K562 (cell line): Measurements from ENCODE around the gene FRMD4A. TPM values are rescaled to one million over a fixed set of nuclear protein-coding genes. Genes with fewer than 3 reads are reported as not detected.
A peak's percentile ranks its signal among the peaks of the same experiment; 100 is the strongest.

ENCODE experiments used
- ATAC-seq: fragments of 200-7000 bp; cut with Tn5 transposase; 3 replicates; pipeline ENCODE4 v1.9.1; 2020; ENCODE audit warnings: moderate library complexity
- BruUV-seq: library from RNA; stranded (reverse); fragments of 400-500 nt; replicated peaks from 2 replicates; lab custom pipeline; 2021; lab: Mats Ljungman, UMichigan
- CTCF ChIA-PET: fragments of 300-600 bp; formaldehyde crosslinking; extraction: SDS; loops from one replicate; lab custom pipeline; 2021; ENCODE audit warnings: low intra/inter-chr PET ratio; lab: Yijun Ruan, JAX
- POLR2A ChIA-PET: fragments of 300-600, 350-650 bp; sonication (Branson Sonifier 250); formaldehyde crosslinking; extraction: SDS; loops from one replicate; lab custom pipeline; 2021; ENCODE audit warnings: antibody characterized with exemption, inconsistent platforms; lab: Yijun Ruan, JAX
- DNase-seq, 4 experiments: peaks; one replicate each; pipeline versions ENCODE4 v3.0.0 to v3.0.0-alpha.2; 2011 to 2018; ENCODE audit warnings: low spot score in 3 of 4, mixed read lengths in 3 of 4; ENCODE audit errors: extremely low read depth in 1 of 4
- FAIRE-seq: peaks from 2 replicates; lab custom pipeline; 2011; peaks lifted over from hg19 to GRCh38; lab: Jason Lieb, UNC
- H2AFZ ChIP-seq: 2 replicates; pipeline ENCODE4 v1.6.0; 2011; ENCODE audit warnings: low read depth, low read length, control low read depth, inconsistent platforms
- H3K27ac ChIP-seq: fragments of 200-600 bp; 3 replicates; pipeline ENCODE4 v1.8.0; 2011; ENCODE audit warnings: low read depth, mild to moderate bottlenecking, control low read depth, inconsistent platforms, low read length, moderate library complexity, mixed read lengths; ENCODE audit errors: extremely low read depth
- H3K27me3 ChIP-seq, 2 experiments: fragments of 300-600 bp in 1 of 2; 2 replicates in 1 of 2; 3 replicates in 1 of 2; pipeline versions ENCODE4 v1.6.0 to v1.8.0; 2011; ENCODE audit warnings: inconsistent platforms in 2 of 2, low read length in 2 of 2, mild to moderate bottlenecking in 1 of 2, mixed read lengths in 1 of 2, moderate library complexity in 1 of 2; ENCODE audit not compliant: control insufficient read depth in 2 of 2, insufficient read depth in 2 of 2
- H3K36me3 ChIP-seq: fragments of 300-600 bp; 3 replicates; pipeline ENCODE4 v1.8.0; 2011; ENCODE audit warnings: mild to moderate bottlenecking, low read length, inconsistent platforms; ENCODE audit not compliant: control insufficient read depth, insufficient read depth
- H3K4me1 ChIP-seq, 2 experiments: fragments of 200-600 bp in 1 of 2; replicated peaks in 1 of 2; 2 replicates in 1 of 2; 3 replicates in 1 of 2; pipeline versions ENCODE4 v1.5.1 to v1.8.0; 2011; ENCODE audit warnings: inconsistent platforms in 2 of 2, low read length in 2 of 2, mild to moderate bottlenecking in 1 of 2, mixed read lengths in 1 of 2, moderate library complexity in 1 of 2; ENCODE audit not compliant: control insufficient read depth in 2 of 2, insufficient read depth in 2 of 2
- H3K4me2 ChIP-seq: 2 replicates; pipeline ENCODE4 v1.6.1; 2011; ENCODE audit warnings: low read length, control low read depth, inconsistent platforms, mixed read lengths; ENCODE audit not compliant: insufficient read depth
- H3K4me3 ChIP-seq: fragments of 200-600 bp; sonication (generic), shearing (Covaris generic); 2 replicates; pipeline ENCODE4 v1.5.1; 2016; ENCODE audit warnings: control low read depth, inconsistent platforms
- H3K79me2 ChIP-seq: fragments of 200-600 bp; 3 replicates; pipeline ENCODE4 v1.8.0; 2011; ENCODE audit warnings: low read length, inconsistent platforms; ENCODE audit not compliant: control insufficient read depth, insufficient read depth
- H3K9ac ChIP-seq, 2 experiments: 2 replicates each; pipeline versions ENCODE4 v1.6.0 to v1.6.1; 2011; ENCODE audit warnings: low read depth in 2 of 2, low read length in 2 of 2, control low read depth in 1 of 2, inconsistent platforms in 1 of 2, mild to moderate bottlenecking in 1 of 2, mixed read lengths in 1 of 2; ENCODE audit not compliant: insufficient read depth in 1 of 2
- H3K9me1 ChIP-seq: one replicate; pipeline ENCODE4 v1.6.0; 2011; ENCODE audit warnings: inconsistent platforms, mild to moderate bottlenecking, low read length, moderate library complexity; ENCODE audit not compliant: control insufficient read depth, insufficient read depth
- H3K9me3 ChIP-seq: replicated peaks from 2 replicates; pipeline ENCODE4 v1.5.1; 2011; ENCODE audit warnings: low read depth, low read length, inconsistent platforms; ENCODE audit not compliant: control insufficient read depth, insufficient read depth
- H4K20me1 ChIP-seq: replicated peaks from 2 replicates; pipeline ENCODE4 v1.6.1; 2011; ENCODE audit warnings: low read length, inconsistent platforms, mixed read lengths; ENCODE audit not compliant: control insufficient read depth, insufficient read depth
- REST ChIP-seq, 2 experiments: fragments of 450-650 bp; formaldehyde crosslinking in 1 of 2; IDR thresholded peaks; 2 replicates each; pipeline versions ENCODE4 v1.4.0 to v1.6.1; 2014 to 2020; ENCODE audit warnings: mild to moderate bottlenecking in 2 of 2, borderline replicate concordance in 1 of 2, low read depth in 1 of 2
- USF1 ChIP-seq: sonication (generic); formaldehyde crosslinking; IDR thresholded peaks from 2 replicates; pipeline ENCODE4 v1.9.0; 2022; ENCODE audit warnings: mild to moderate bottlenecking, missing genetic modification reagents
- ZFPM2 ChIP-seq: fragments of 250-450 bp; sonication (Bioruptor Pico); IDR thresholded peaks from 2 replicates; pipeline ENCODE4 v1.5.1; 2022; ENCODE audit warnings: mild to moderate bottlenecking
- WGBS: fragments of 100-300 bp; shearing (Covaris generic); methylation state at CpG from one replicate; pipeline ENCODE4 v1.1.6; 2016; ENCODE audit warnings: low coverage, mixed read lengths; ENCODE audit not compliant: insufficient coverage; ENCODE audit errors: missing lambda C conversion rate; 5-methylcytosine and 5-hydroxymethylcytosine counted together
- in situ Hi-C: fragments of 300-500 bp; cut with MboI; formaldehyde crosslinking; loops from 4 replicates; pipeline ENCODE4 v1.15.0; 2018; ENCODE audit warnings: inconsistent platforms, mixed read lengths
- intact Hi-C: fragments of 100-400 bp; cut with micrococcal nuclease; formaldehyde crosslinking; loops from 2 replicates; pipeline ENCODE4 v1.14.2; 2022
- polyA plus RNA-seq, 8 experiments: library from polyadenylated mRNA; depleted of rRNA in 4 of 8; stranded (reverse) in 5 of 8; unstranded in 3 of 8; fragments of >200 nt; fragmentation: Nextera tagmentation in 2 of 8; fragmentation: Illumina TruSeq in 1 of 8; extraction: Ambion mirVana in 2 of 8; extraction: Trizol in 1 of 8; gene quantifications; 2 replicates each; pipeline versions ENCODE4 v1.2.1 to v1.2.3, GENCODE V29; 2011 to 2014; ENCODE audit warnings: inconsistent platforms in 1 of 8, missing spikeins in 1 of 8
- total RNA-seq, 7 experiments: library from RNA; depleted of rRNA in 6 of 7; stranded (reverse); fragments of >200 nt in 6 of 7; fragmentation: Illumina TruSeq in 2 of 7; extraction: Trizol in 2 of 7; gene quantifications; 2 replicates each; pipeline versions ENCODE4 v1.2.1 to v1.2.3, GENCODE V29; 2011 to 2021; ENCODE audit warnings: low replicate concordance in 1 of 7

The FRMD4A gene
- total and polyA plus RNA-seq, 9 of the 15 experiments (the other 6 are each of a cell fraction or from before 2014, with no cell fraction given) = 0.80 to 5.2 (median 3.0) TPM

DNA sequence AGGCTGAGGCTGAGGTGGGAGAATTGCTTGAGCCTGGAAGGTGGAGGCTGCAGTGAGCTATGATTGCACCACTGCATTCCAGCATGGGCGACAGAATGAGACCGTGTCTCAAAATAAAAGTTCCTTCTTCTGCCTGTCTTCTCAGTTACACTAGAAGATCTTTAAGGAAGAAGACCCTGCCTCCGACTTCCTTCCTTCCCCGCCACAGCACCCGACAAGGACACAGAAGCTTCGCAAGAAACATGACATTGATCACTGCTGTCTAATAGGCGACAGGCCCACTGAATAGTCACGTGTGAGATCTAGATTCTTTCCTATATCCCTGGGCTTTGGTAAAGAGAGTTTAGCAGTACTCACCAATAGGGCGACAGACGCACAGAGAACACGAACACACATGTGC, 625.8 kb downstream of the FRMD4A start:
- no TSS peak for BruUV-seq
- FAIRE-seq (peak; percentile 23), ATAC-seq (no peak), DNase-seq (no peak)
- intact Hi-C loops (loop anchor here (5.0 kb wide), 1 partner anchor 72 kb away; no protein-coding TSS in a partner anchor), in situ Hi-C loops (no loop called here)
- Histone ChIP-seq H3K4me3 (no peak overlapping the region), H3K9me1 (no peaks in the 10 kb centered on the region), H3K27me3 (no peaks in the 10 kb centered on the region), H3K9me3 (no peaks in the 10 kb centered on the region), H3K4me1 (peaks cover 31 to 36% of the 10 kb centered on the region in 2 experiments; a peak in 3 of 5 replicates), H3K79me2 (peaks cover 15% of the 10 kb centered on the region; the same call in 1 of the 3 replicates), H3K36me3 (peaks cover 7% of the 10 kb centered on the region; the same call in 1 of the 3 replicates), H3K9ac (no peak overlapping the region), H3K4me2 (peak overlapping the region; percentile 91), H2AFZ (peak overlapping the region; percentile 48; the same call in 1 of the 2 replicates), H3K27ac (no peak overlapping the region), H4K20me1 (no peaks in the 10 kb centered on the region; the same call in 1 of the 2 replicates)
- CTCF ChIA-PET = no interaction called here
- TF ChIP-seq ZFPM2 (no peak), USF1 (CRISPR knock-in tag) (peak; percentile 58)
- POLR2A ChIA-PET = interaction anchor here (0.6 to 1.3 kb wide), 3 partner anchors 12 to 375 kb away, joined by 3 read pairs; no protein-coding TSS in a partner anchor
- WGBS = 46% methylated on average over 11 of the region's 11 CpGs

DNA sequence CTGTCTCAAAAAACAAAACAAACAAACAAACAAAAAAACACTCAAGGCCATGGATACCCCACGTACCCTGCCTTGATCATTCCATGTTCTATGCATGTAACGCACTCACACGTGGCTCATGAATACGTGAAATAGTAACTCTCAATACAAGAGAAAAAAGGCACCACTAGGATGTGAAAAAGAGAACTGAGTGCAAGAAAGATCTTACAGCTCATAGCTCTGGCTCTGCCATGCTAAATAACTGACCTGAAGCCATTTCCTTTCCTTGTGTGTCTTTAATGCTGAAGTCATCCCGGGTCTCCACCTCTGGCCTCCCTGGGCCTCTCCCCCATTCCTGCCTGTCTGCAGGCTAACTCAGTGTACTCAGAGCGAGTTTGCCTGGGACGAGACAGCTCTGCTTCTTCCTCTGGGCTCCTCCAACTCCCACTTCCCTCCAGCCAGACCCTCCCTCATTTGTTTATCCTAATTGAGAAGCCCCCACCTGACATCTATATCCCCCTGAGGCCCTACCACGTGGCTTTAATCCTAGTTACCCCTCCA, 626.7 kb downstream of the FRMD4A start:
- in situ Hi-C loops (no loop called here), intact Hi-C loops (no loop called here)
- H3K4me3 ChIP-seq = no peak overlapping the region
- WGBS = 59% methylated on average over 7 of the region's 8 CpGs
- BruUV-seq = no TSS peak
- peaks cover 15% of the 10 kb centered on the region; the same call in 1 of the 3 replicates for H3K79me2 ChIP-seq
- no peaks in the 10 kb centered on the region for H3K27me3 ChIP-seq
- peak overlapping the region in 1 of 2 experiments; percentile 42; a peak in 1 of 4 replicates for H3K9ac ChIP-seq
- POLR2A ChIA-PET = interaction anchor here (0.7 to 1.3 kb wide), 2 partner anchors 20 to 41 kb away, joined by 3 read pairs; no protein-coding TSS in a partner anchor
- no peak for ATAC-seq
- peaks cover 7% of the 10 kb centered on the region; the same call in 1 of the 3 replicates for H3K36me3 ChIP-seq
- no peak for FAIRE-seq
- peak overlapping the region; percentile 48 for H2AFZ ChIP-seq
- DNase-seq = peak in 2 of 4 experiments; percentile 38
- CTCF ChIA-PET = no interaction called here
- peaks cover 31 to 36% of the 10 kb centered on the region in 2 experiments; a peak in 3 of 5 replicates for H3K4me1 ChIP-seq
- no peak overlapping the region; the same call in 1 of the 3 replicates for H3K27ac ChIP-seq
- no peaks in the 10 kb centered on the region for H3K9me1 ChIP-seq
- no peaks in the 10 kb centered on the region; the same call in 1 of the 2 replicates for H4K20me1 ChIP-seq
- H3K4me2 ChIP-seq = peak overlapping the region; percentile 44
- H3K9me3 ChIP-seq = no peaks in the 10 kb centered on the region
- TF ChIP-seq REST (IDR thresholded peaks at IDR 0.05; ENCODE audit: borderline replicate concordance) (no peak), REST (CRISPR knock-in tag; IDR thresholded peaks at IDR 0.05; ENCODE audit: low read depth) (no peak)
